ENCODE results near the gene SMAD2. TPM values are rescaled to one million over a fixed set of nuclear protein-coding genes. Genes with fewer than 3 reads are reported as not detected.

The SMAD2 gene
- total RNA-seq, 2 donors from 2014 or later, result 60.0 to 101 TPM

DNA sequence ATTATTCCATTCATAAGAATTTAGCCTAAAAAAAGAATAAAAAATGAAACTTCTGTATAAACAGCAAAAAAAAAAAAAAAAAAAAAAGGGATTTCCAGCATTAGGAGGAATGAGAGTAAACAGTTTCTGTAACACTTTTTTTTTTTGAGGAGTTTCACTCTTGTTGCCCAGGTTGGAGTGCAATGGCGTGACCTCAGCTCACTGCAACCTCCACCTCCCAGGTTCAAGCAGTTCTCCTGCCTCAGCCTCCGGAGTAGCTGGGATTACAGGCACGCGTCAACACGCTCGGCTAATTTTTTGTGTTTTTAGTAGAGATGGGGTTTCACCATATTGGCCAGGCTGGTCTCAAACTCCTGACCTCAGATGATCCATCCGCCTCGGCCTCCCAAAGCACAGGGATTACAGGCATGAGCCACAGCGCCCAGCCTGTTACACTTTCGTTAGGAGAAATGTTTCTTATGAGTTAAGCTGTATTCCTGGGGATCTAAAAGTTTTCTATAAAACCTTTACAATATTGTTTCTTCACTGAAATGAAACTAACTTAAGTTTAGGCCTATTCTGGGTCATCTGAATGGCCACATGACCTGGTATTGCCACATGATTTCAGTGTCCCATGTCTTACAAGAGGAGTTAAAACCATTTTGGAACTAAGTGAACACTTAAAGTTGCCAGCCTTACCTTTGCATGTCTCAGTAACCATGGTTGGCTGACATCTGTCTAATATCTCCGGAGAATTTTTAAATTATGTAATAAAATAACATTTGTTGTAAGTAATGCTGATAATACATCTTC lies 17.5 kb downstream of the SMAD2 start:
- TF ChIP-seq, protein P1, sequence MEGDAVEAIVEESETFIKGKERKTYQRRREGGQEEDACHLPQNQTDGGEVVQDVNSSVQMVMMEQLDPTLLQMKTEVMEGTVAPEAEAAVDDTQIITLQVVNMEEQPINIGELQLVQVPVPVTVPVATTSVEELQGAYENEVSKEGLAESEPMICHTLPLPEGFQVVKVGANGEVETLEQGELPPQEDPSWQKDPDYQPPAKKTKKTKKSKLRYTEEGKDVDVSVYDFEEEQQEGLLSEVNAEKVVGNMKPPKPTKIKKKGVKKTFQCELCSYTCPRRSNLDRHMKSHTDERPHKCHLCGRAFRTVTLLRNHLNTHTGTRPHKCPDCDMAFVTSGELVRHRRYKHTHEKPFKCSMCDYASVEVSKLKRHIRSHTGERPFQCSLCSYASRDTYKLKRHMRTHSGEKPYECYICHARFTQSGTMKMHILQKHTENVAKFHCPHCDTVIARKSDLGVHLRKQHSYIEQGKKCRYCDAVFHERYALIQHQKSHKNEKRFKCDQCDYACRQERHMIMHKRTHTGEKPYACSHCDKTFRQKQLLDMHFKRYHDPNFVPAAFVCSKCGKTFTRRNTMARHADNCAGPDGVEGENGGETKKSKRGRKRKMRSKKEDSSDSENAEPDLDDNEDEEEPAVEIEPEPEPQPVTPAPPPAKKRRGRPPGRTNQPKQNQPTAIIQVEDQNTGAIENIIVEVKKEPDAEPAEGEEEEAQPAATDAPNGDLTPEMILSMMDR (IDR thresholded peaks at IDR 0.05), result no peak
- H3K27ac ChIP-seq, result no peak overlapping the region

GRCh38 chr18:47912343-47912742 lies 18.1 kb downstream of the SMAD2 start:
- Histone ChIP-seq H3K4me3 (no peak overlapping the region), H3K4me1 (ENCODE audit: control insufficient read depth in 1 of 2, low read depth in 2 of 2) (peaks cover 8 to 41% of the 10 kb centered on the region in 2 donors), H3K27me3 (replicated peaks; ENCODE audit: insufficient read depth) (no peaks in the 10 kb centered on the region), H3K9me3 (no peaks in the 10 kb centered on the region), H3K36me3 (no peaks in the 10 kb centered on the region), H3K27ac (no peak overlapping the region)
- TF ChIP-seq, protein P1 (IDR thresholded peaks at IDR 0.05), result no peak
- no peak for ATAC-seq (ENCODE audit: insufficient number of reproducible peaks, low FRiP score, low read depth)
- no peak for DNase-seq (ENCODE audit: low spot score)

More for the DNA sequence above, 17.5 kb downstream of the SMAD2 start:
- DNase-seq (ENCODE audit: low spot score) (no peak), ATAC-seq (ENCODE audit: insufficient number of reproducible peaks, low FRiP score, low read depth) (no peak)
- Histone ChIP-seq H3K4me1 (ENCODE audit: control insufficient read depth in 1 of 2, low read depth in 2 of 2) (peaks cover 8 to 41% of the 10 kb centered on the region in 2 donors), H3K4me3 (no peak overlapping the region), H3K9me3 (no peaks in the 10 kb centered on the region), H3K36me3 (no peaks in the 10 kb centered on the region), H3K27me3 (replicated peaks; ENCODE audit: insufficient read depth) (no peaks in the 10 kb centered on the region)

DNA sequence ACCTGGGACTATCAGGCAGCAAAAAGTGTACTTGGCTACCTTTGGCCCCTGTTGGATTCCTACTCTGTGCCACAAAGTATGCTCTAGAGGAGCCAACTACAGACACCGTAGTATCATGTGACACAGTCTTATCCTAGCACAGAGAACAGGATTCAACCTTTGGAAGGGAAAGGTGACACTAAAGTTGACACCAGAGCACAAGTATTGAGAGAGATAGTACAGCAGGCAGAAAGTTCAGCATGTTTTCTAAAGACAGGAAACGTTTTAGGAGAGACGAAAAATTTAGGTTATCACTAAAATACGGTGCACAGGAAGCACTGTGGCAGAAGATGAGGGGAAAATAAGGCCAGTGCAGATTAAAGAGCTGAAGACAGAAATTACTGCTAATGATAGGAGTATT lies 18.6 kb downstream of the SMAD2 start:
- DNase-seq (ENCODE audit: low spot score), result no peak
- H3K36me3 ChIP-seq, result no peaks in the 10 kb centered on the region
- no peaks in the 10 kb centered on the region for H3K27me3 ChIP-seq (replicated peaks; ENCODE audit: insufficient read depth)
- H3K27ac ChIP-seq, result no peak overlapping the region
- no peaks in the 10 kb centered on the region for H3K9me3 ChIP-seq
- TF ChIP-seq, protein P1 (IDR thresholded peaks at IDR 0.05), result no peak
- ATAC-seq (ENCODE audit: insufficient number of reproducible peaks, low FRiP score, low read depth), result no peak
- H3K4me3 ChIP-seq, result no peak overlapping the region
- peaks cover 8 to 40% of the 10 kb centered on the region in 2 donors for H3K4me1 ChIP-seq (ENCODE audit: control insufficient read depth in 1 of 2, low read depth in 2 of 2)

GRCh38 chr18:47909484-47909883 lies 21.0 kb downstream of the SMAD2 start:
- Histone ChIP-seq H3K27ac (no peak overlapping the region), H3K4me1 (ENCODE audit: control insufficient read depth in 1 of 2, low read depth in 2 of 2) (peaks cover 8 to 24% of the 10 kb centered on the region in 2 donors), H3K36me3 (no peaks in the 10 kb centered on the region), H3K4me3 (no peak overlapping the region), H3K9me3 (no peaks in the 10 kb centered on the region), H3K27me3 (replicated peaks; ENCODE audit: insufficient read depth) (no peaks in the 10 kb centered on the region)
- DNase-seq (ENCODE audit: low spot score) (no peak), ATAC-seq (ENCODE audit: insufficient number of reproducible peaks, low FRiP score, low read depth) (no peak)
- TF ChIP-seq, protein P1 (IDR thresholded peaks at IDR 0.05), result no peak

DNA sequence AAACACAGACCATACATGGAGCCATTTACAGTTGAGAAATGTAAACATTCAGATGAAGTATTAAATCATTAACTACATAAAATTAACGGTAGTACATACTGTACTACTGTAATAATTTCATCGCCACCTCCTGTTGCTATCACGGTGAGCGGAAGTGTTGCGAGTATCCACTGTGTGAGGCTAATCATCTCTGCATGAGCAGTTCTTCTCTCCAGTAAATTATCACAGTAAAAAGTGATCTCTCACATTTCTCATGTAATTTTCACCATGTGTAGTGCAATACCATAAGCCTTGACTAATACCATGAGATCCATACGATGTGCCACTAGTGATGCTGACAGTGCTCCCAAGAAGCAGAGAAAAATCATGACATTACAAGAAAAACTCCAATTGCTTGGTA lies 21.9 kb downstream of the SMAD2 start:
- DNase-seq (ENCODE audit: low spot score) (no peak), ATAC-seq (ENCODE audit: insufficient number of reproducible peaks, low FRiP score, low read depth) (no peak)
- Histone ChIP-seq H3K9me3 (no peaks in the 10 kb centered on the region), H3K27ac (no peak overlapping the region), H3K4me1 (ENCODE audit: control insufficient read depth in 1 of 2, low read depth in 2 of 2) (peaks cover 8 to 18% of the 10 kb centered on the region in 2 donors), H3K36me3 (no peaks in the 10 kb centered on the region), H3K4me3 (no peak overlapping the region), H3K27me3 (replicated peaks; ENCODE audit: insufficient read depth) (no peaks in the 10 kb centered on the region)
- TF ChIP-seq, protein P1 (IDR thresholded peaks at IDR 0.05), result no peak

Data from thoracic aorta (tissue), 2 donors.